A673 (cell line): ENCODE measurements around the gene KCNH5. TPM values are rescaled to one million over a fixed set of nuclear protein-coding genes. Genes with fewer than 3 reads are reported as not detected.

ENCODE experiments used
- BruUV-seq: library from RNA; stranded (reverse); fragments of 400-500 nt; replicated peaks from 2 replicates; lab custom pipeline; 2021; lab: Mats Ljungman, UMichigan
- CTCF ChIA-PET: fragments of 300-600 bp; sonication (Branson Sonifier 250); formaldehyde crosslinking; loops from one replicate; lab custom pipeline; 2022; ENCODE audit warnings: antibody characterized with exemption; lab: Charles Lee
- POLR2A ChIA-PET: fragments of 300-600 bp; sonication (Branson Sonifier 250); formaldehyde crosslinking; loops from one replicate; lab custom pipeline; 2022; ENCODE audit warnings: antibody characterized with exemption; ENCODE audit not compliant: low non-redundant PET; lab: Charles Lee
- DNase-seq: peaks from one replicate; pipeline ENCODE4 v3.0.0-alpha.2; 2015; ENCODE audit warnings: low spot score
- H3K27ac ChIP-seq: fragments of 200-600 bp; sonication (generic); 2 replicates; pipeline ENCODE4 v1.5.1; 2016; ENCODE audit warnings: mixed run types, low read depth, mild to moderate bottlenecking, mixed read lengths, antibody characterized with exemption, low read length; ENCODE audit not compliant: poor library complexity, severe bottlenecking
- H3K27me3 ChIP-seq: fragments of 200-600 bp; sonication (generic); replicated peaks from 2 replicates; pipeline ENCODE4 v1.6.1; 2017; ENCODE audit warnings: mixed run types, low read depth, mild to moderate bottlenecking, mixed read lengths, antibody characterized with exemption, low read length; ENCODE audit not compliant: insufficient read depth, poor library complexity
- H3K36me3 ChIP-seq: fragments of 200-600 bp; sonication (generic); 2 replicates; pipeline ENCODE4 v1.6.1; 2016; ENCODE audit warnings: mixed run types, mild to moderate bottlenecking, mixed read lengths, antibody characterized with exemption, low read length; ENCODE audit not compliant: insufficient read depth, poor library complexity, severe bottlenecking
- H3K4me1 ChIP-seq: fragments of 200-600 bp; sonication (generic); 2 replicates; pipeline ENCODE4 v1.6.1; 2017; ENCODE audit warnings: mixed run types, mild to moderate bottlenecking, mixed read lengths, antibody characterized with exemption, low read length; ENCODE audit not compliant: insufficient read depth, poor library complexity, severe bottlenecking
- H3K4me3 ChIP-seq: fragments of 200-600 bp; sonication (generic); 2 replicates; pipeline ENCODE4 v1.5.1; 2016; ENCODE audit warnings: low read depth, mixed run types, mild to moderate bottlenecking, mixed read lengths, low read length; ENCODE audit not compliant: poor library complexity, severe bottlenecking
- H3K9me3 ChIP-seq: fragments of 200-600 bp; sonication (generic); 2 replicates; pipeline ENCODE4 v1.6.1; 2016; ENCODE audit warnings: mixed run types, low read depth, mild to moderate bottlenecking, mixed read lengths, antibody characterized with exemption, low read length; ENCODE audit not compliant: poor library complexity, severe bottlenecking
- EZH2 ChIP-seq: fragments of 200-600 bp; sonication (generic); IDR thresholded peaks from 2 replicates; pipeline ENCODE4 v1.6.1; 2017; ENCODE audit warnings: borderline replicate concordance, low read depth, mild to moderate bottlenecking, mixed read lengths, antibody characterized with exemption, low read length; ENCODE audit not compliant: poor library complexity, severe bottlenecking
- intact Hi-C: fragments of 100-400 bp; cut with micrococcal nuclease; formaldehyde crosslinking; loops from one replicate; pipeline ENCODE4 v1.10.0; 2022; ENCODE audit not compliant: unreplicated experiment
- total RNA-seq: library from RNA; stranded (reverse); gene quantifications from 2 replicates; pipeline ENCODE4 v1.2.3, GENCODE V29; 2021
- TF ChIP-seq, protein P1 (sequence below): fragments of 300-800, 200-600 bp; sonication (generic); conservative IDR thresholded peaks from 2 replicates; pipeline ENCODE4 v1.5.1; 2017; ENCODE audit warnings: low read depth, mild to moderate bottlenecking, antibody characterized with exemption, low read length, moderate library complexity, mixed read lengths

The KCNH5 gene
- total RNA-seq, 1 experiment from 2014 or later = 27.9 TPM

DNA sequence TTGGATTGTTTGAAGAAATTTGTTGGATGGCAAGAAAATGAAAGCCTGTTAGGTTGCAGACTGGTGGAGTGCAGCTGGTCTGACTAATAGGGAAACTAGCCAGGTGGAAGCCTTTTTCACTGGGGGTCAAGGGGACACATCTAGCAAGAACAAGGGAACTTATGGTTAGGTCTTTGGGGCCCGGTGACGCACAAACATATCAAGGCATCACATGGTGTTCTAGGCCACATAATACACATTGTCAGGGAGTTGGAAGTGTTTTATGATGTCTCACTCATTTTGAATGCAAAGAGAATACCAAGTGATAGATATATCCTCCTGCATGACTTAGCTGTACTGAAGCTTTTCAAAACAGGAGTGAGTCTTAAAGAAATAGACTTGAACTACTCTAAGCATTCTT lies 351.2 kb downstream of the KCNH5 start:
- H3K9me3 ChIP-seq = no peaks in the 10 kb centered on the region
- no peak overlapping the region for H3K4me3 ChIP-seq
- CTCF ChIA-PET = no interaction called here
- TF ChIP-seq, protein P1, sequence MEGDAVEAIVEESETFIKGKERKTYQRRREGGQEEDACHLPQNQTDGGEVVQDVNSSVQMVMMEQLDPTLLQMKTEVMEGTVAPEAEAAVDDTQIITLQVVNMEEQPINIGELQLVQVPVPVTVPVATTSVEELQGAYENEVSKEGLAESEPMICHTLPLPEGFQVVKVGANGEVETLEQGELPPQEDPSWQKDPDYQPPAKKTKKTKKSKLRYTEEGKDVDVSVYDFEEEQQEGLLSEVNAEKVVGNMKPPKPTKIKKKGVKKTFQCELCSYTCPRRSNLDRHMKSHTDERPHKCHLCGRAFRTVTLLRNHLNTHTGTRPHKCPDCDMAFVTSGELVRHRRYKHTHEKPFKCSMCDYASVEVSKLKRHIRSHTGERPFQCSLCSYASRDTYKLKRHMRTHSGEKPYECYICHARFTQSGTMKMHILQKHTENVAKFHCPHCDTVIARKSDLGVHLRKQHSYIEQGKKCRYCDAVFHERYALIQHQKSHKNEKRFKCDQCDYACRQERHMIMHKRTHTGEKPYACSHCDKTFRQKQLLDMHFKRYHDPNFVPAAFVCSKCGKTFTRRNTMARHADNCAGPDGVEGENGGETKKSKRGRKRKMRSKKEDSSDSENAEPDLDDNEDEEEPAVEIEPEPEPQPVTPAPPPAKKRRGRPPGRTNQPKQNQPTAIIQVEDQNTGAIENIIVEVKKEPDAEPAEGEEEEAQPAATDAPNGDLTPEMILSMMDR = no peak
- TF ChIP-seq EZH2 = no peak
- DNase-seq = no peak
- H3K27ac ChIP-seq = no peak overlapping the region
- intact Hi-C loops = no loop called here
- POLR2A ChIA-PET = no interaction called here
- no peaks in the 10 kb centered on the region for H3K36me3 ChIP-seq
- H3K4me1 ChIP-seq = peaks cover 9% of the 10 kb centered on the region
- no peaks in the 10 kb centered on the region for H3K27me3 ChIP-seq
- BruUV-seq = no TSS peak

DNA sequence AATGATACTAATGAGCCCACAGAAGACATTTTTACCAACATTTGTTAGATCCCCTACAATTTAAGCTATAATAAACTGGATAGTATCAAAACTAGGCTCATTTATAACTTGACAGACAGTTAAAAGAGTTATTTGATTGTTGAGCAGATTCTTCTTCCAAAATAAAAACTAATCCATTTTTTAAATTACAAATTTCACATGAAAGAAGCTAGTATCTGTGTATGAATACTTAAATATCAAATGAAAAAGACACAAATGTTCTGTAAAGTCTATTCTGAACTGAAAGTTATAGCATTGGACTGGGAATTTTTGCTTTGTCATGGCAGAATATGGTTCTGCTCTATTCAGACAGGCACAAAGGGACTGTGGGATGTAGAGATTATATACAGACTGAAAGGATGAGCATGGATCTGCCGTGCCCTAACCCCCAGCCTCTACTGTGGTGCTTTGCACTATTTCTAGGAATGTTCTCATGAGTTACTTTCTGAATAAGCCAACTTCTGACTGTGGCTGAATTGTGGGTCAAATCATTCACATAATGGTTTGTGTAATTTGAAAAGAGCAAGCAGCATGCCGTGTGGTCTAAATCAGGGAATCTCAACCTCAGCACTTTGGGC lies 352.7 kb downstream of the KCNH5 start:
- no peak for DNase-seq
- POLR2A ChIA-PET = interaction anchor here (0.7 kb wide), 1 partner anchor 89 kb away, joined by 4 read pairs; no protein-coding TSS in a partner anchor
- Histone ChIP-seq H3K27ac (peak overlapping the region; percentile 56), H3K9me3 (peaks cover 7% of the 10 kb centered on the region), H3K27me3 (no peaks in the 10 kb centered on the region), H3K4me3 (no peak overlapping the region), H3K4me1 (peaks cover 9% of the 10 kb centered on the region), H3K36me3 (no peaks in the 10 kb centered on the region)
- TF ChIP-seq, protein P1 = no peak
- TF ChIP-seq EZH2 = no peak
- CTCF ChIA-PET = no interaction called here
- no TSS peak for BruUV-seq
- intact Hi-C loops = no loop called here

DNA sequence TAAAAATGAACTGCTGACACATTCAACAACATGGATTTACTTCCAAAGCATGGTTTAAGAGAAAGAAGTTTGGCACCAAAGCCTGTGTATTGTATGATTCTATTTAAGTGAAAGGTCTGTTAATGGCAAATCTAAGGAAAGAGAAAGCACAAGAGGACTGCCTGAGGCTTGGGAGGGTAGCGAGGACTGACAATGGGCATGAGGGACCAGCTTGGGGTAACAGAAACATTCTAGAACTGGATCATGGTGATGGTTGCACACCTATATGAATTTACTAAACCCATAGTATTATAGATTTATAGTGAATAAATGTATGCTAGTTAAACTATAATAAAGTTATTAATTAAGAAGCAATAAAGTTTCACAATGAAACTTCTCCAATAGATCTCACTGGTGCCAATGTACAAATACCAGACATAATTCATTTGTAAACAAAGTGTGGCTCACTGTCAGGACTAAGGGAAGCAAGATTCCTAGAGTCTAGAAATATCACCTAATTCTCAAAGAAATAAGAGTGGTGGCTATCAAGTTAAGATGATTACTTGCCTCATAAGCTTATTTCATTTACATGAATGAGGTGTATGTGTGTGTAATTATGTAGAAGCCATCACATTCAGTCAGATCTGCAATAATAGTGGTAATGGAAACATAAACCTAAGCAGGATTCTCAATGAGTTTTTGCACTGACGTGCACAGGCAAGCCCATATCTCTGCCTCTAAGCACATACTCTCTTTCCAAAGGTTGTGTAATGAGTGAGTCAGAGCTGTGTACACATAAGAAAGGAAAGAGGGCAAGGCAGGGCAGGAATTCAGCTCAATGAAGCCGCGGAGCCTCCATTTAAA lies 353.4 kb downstream of the KCNH5 start:
- intact Hi-C loops = no loop called here
- H3K27me3 ChIP-seq = no peaks in the 10 kb centered on the region
- peaks cover 11% of the 10 kb centered on the region for H3K9me3 ChIP-seq
- no TSS peak for BruUV-seq
- DNase-seq = peak; percentile 82
- ChIA-PET POLR2A (interaction anchor here (0.7 kb wide), 1 partner anchor 88 kb away, joined by 4 read pairs; no protein-coding TSS in a partner anchor), CTCF (no interaction called here)
- H3K27ac ChIP-seq = peak overlapping the region; percentile 56
- TF ChIP-seq, protein P1 = no peak
- no peak for TF ChIP-seq EZH2
- H3K4me1 ChIP-seq = peaks cover 9% of the 10 kb centered on the region
- no peaks in the 10 kb centered on the region for H3K36me3 ChIP-seq
- H3K4me3 ChIP-seq = no peak overlapping the region
